ENCODE results near the gene SEPTIN10. TPM values are rescaled to one million over a fixed set of nuclear protein-coding genes. Genes with fewer than 3 reads are reported as not detected.

The SEPTIN10 gene
- total and polyA plus RNA-seq, 2 of the 8 experiments (the other 6 are each of a cell fraction or from before 2014, with no cell fraction given), result 23.7 to 101 TPM

DNA sequence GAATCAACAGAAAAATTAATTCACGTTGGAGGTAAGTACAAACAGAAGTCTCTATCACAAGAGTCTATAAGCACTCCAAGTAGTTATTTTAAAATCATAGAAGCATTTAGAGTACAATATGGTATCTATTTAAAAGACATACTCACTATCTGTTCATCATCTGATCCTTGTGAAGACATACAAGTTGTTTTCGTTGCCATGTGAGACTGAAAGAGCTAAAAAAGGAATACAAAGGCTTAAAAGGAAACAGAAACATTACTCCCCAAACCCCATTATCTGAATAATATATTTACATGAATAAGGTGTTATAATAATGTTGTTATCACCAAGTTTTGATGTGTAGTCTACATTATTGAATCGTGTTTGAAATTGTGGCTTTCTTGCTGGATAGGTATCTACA lies 20.9 kb downstream of the SEPTIN10 start (continued):
- TF ChIP-seq EGR1 (IDR thresholded peaks at IDR 0.05; ENCODE audit: borderline replicate concordance, low read depth, low read length) (no peak), SP2 (IDR thresholded peaks at IDR 0.05; ENCODE audit: low read length) (no peak), GTF2F1 (IDR thresholded peaks at IDR 0.05; ENCODE audit: borderline replicate concordance, low read depth, low read length) (no peak), NRF1 (IDR thresholded peaks at IDR 0.05; ENCODE audit: low read depth, low read length) (no peak), RAD21 (IDR thresholded peaks at IDR 0.05 in 1 of 2, conservative IDR thresholded peaks at IDR 0.05 in 1 of 2; ENCODE audit: low read depth in 2 of 2, low read length in 2 of 2) (no peak), USF2 (IDR thresholded peaks at IDR 0.05; ENCODE audit: low read length) (no peak), TBP (IDR thresholded peaks at IDR 0.05; ENCODE audit: low read depth, low read length) (no peak)
- TF ChIP-seq, protein P1, sequence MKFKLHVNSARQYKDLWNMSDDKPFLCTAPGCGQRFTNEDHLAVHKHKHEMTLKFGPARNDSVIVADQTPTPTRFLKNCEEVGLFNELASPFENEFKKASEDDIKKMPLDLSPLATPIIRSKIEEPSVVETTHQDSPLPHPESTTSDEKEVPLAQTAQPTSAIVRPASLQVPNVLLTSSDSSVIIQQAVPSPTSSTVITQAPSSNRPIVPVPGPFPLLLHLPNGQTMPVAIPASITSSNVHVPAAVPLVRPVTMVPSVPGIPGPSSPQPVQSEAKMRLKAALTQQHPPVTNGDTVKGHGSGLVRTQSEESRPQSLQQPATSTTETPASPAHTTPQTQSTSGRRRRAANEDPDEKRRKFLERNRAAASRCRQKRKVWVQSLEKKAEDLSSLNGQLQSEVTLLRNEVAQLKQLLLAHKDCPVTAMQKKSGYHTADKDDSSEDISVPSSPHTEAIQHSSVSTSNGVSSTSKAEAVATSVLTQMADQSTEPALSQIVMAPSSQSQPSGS (IDR thresholded peaks at IDR 0.05; ENCODE audit: low read length), result no peak

Measured in H1 (cell line).